Pericardium fibroblast (primary cell): ENCODE results near the gene PKD2. TPM values are rescaled to one million over a fixed set of nuclear protein-coding genes. Genes with fewer than 3 reads are reported as not detected.

ENCODE experiments used
- total RNA-seq: library from RNA; depleted of rRNA; stranded (reverse); fragments of >200 nt; gene quantifications from 2 replicates; pipeline ENCODE4 v1.2.3, GENCODE V29; 2015

PKD2 gene
- total RNA-seq: 41.8 and 44.3 TPM in 2 replicates

DNA sequence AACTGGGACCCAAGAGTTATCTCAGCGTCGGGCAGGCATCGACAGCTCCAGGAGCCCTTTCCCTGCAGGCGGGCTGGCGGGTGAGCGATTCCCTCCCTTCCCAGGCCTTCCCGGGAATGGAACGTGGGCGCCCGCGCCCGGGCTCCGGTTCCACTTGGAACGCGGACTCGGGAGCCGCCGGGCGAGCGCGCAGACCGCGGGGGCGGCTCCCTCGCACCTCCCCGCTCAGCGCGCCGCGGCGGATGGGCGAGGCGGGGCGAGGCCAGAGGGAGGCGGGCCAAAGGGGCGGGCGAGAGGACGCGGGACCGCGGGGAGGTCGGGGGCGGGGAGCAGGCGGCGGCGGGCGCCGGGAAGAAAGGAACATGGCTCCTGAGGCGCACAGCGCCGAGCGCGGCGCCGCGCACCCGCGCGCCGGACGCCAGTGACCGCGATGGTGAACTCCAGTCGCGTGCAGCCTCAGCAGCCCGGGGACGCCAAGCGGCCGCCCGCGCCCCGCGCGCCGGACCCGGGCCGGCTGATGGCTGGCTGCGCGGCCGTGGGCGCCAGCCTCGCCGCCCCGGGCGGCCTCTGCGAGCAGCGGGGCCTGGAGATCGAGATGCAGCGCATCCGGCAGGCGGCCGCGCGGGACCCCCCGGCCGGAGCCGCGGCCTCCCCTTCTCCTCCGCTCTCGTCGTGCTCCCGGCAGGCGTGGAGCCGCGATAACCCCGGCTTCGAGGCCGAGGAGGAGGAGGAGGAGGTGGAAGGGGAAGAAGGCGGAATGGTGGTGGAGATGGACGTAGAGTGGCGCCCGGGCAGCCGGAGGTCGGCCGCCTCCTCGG, at the start of gene PKD2:
TSS of gene PKD2 (plus strand) at position 332 of the 818 bp plus-strand sequence. CDS start at position 431, 99 bp downstream.

DNA sequence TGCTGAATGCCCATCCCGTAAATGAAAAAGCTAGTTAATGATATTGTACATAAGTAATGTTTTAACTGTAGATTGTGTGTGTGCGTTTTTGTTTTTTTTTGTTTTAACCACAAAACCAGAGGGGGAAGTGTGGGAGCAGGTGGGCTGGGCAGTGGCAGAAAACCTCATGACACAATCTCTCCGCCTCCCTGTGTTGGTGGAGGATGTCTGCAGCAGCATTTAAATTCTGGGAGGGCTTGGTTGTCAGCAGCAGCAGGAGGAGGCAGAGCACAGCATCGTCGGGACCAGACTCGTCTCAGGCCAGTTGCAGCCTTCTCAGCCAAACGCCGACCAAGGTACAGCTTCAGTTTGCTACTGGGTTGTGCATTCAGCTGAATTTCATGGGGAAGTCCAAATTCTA, 32.0 kb upstream of the PKD2 start, which contains the start of gene SPP1:
TSS of gene SPP1 (plus strand) at position 249 of the 400 bp plus-strand sequence. CDS start 1,182 bp downstream, outside the sequence.

Other genes starting within 250 kb of the PKD2 start
- not detected in 2 replicates for gene IBSP, start 208.1 kb upstream of the PKD2 start, total RNA-seq
- gene MEPE, start 174.7 kb upstream of the PKD2 start, total RNA-seq: not detected in 2 replicates
- gene SPP1, start 31.9 kb upstream of the PKD2 start, total RNA-seq: 7.8 TPM in 1 of 2 replicates, not detected in the other
- under 0.01 and 0.23 TPM in 2 replicates for gene ABCG2, start 151.0 kb downstream of the PKD2 start, total RNA-seq